GM12801 (cell line): ENCODE measurements around the gene SERPINE2.

Experiments
- CTCF ChIP-seq: IDR thresholded peaks from one replicate; pipeline ENCODE4 v1.5.1; 2011; ENCODE audit warnings: control low read depth; ENCODE audit not compliant: insufficient read length; ENCODE audit errors: extremely low read depth

Gene SERPINE2

GRCh38 chr2:224041554-224041953 lies 2.5 kb upstream of the SERPINE2 start:
- TF ChIP-seq CTCF, result no peak

GRCh38 chr2:224040753-224041152 lies 1.7 kb upstream of the SERPINE2 start:
- TF ChIP-seq CTCF, result no peak

GRCh38 chr2:224039770-224040440 lies 819 bp upstream of the SERPINE2 start:
- no peak for TF ChIP-seq CTCF

- TF ChIP-seq CTCF, result no peak
These were observed 331 bp downstream of the SERPINE2 start for GRCh38 chr2:224038830-224039079.

- TF ChIP-seq CTCF, result no peak
These were observed 847 bp downstream of the SERPINE2 start for GRCh38 chr2:224038049-224038829.

- TF ChIP-seq CTCF, result no peak
These were observed 2.2 kb downstream of the SERPINE2 start for GRCh38 chr2:224036731-224037361.

GRCh38 chr2:224034017-224034416 lies 5.1 kb downstream of the SERPINE2 start:
- TF ChIP-seq CTCF, result no peak
